Measurements from ENCODE around the gene RGS7.
"Not testable (repeated sequence)": the region's sequence is repeated elsewhere in the genome, so short reads cannot be mapped to it uniquely, and the experiment has no call there.

The RGS7 gene

GRCh38 chr1:241271427-241271826 is 85.6 kb downstream of the RGS7 start:
- no peak for DNase-seq (ENCODE audit: low spot score)

- DNase-seq (ENCODE audit: low spot score), result no peak
Measured at GRCh38 chr1:241270016-241270415, 87.0 kb downstream of the RGS7 start.

GRCh38 chr1:241269116-241269515 is 87.9 kb downstream of the RGS7 start:
- peak; percentile 30 for DNase-seq (ENCODE audit: low spot score)

GRCh38 chr1:241266121-241266520 is 90.9 kb downstream of the RGS7 start:
- DNase-seq (ENCODE audit: low spot score), result no peak

- DNase-seq (ENCODE audit: low spot score), result no peak
Measured at GRCh38 chr1:241265428-241265827, 91.6 kb downstream of the RGS7 start.

- no peak for DNase-seq (ENCODE audit: low spot score)
Measured at GRCh38 chr1:241263346-241263745, 93.7 kb downstream of the RGS7 start.

- DNase-seq (ENCODE audit: low spot score), result no peak
Measured at GRCh38 chr1:241253471-241253870, 103.5 kb downstream of the RGS7 start.

- no peak for DNase-seq (ENCODE audit: low spot score)
Measured at GRCh38 chr1:241250465-241250864, 106.5 kb downstream of the RGS7 start.

GRCh38 chr1:241240069-241240468 is 116.9 kb downstream of the RGS7 start:
- no peak for DNase-seq (ENCODE audit: low spot score)

- no peak for DNase-seq (ENCODE audit: low spot score)
Measured at GRCh38 chr1:241237873-241238272, 119.1 kb downstream of the RGS7 start.

GRCh38 chr1:241235256-241235897 is 121.6 kb downstream of the RGS7 start:
- DNase-seq (ENCODE audit: low spot score), result no peak

GRCh38 chr1:241229711-241230110 is 127.3 kb downstream of the RGS7 start:
- no peak for DNase-seq (ENCODE audit: low spot score)

GRCh38 chr1:241229216-241229615 is 127.8 kb downstream of the RGS7 start:
- DNase-seq (ENCODE audit: low spot score), result no peak

- DNase-seq (ENCODE audit: low spot score), result no peak
Measured at GRCh38 chr1:241228339-241228738, 128.7 kb downstream of the RGS7 start.

- no peak for DNase-seq (ENCODE audit: low spot score)
Measured at GRCh38 chr1:241225741-241226140, 131.3 kb downstream of the RGS7 start.

GRCh38 chr1:241224189-241224588 is 132.8 kb downstream of the RGS7 start:
- DNase-seq (ENCODE audit: low spot score), result not testable (repeated sequence)

- DNase-seq (ENCODE audit: low spot score), result not testable (repeated sequence)
Measured at GRCh38 chr1:241222813-241223212, 134.2 kb downstream of the RGS7 start.

GRCh38 chr1:241221319-241221718 is 135.7 kb downstream of the RGS7 start:
- no peak for DNase-seq (ENCODE audit: low spot score)

- not testable (repeated sequence) for DNase-seq (ENCODE audit: low spot score)
Measured at GRCh38 chr1:241220913-241221312, 136.1 kb downstream of the RGS7 start.

GRCh38 chr1:241219449-241219848 is 137.6 kb downstream of the RGS7 start:
- DNase-seq (ENCODE audit: low spot score), result no peak

- no peak for DNase-seq (ENCODE audit: low spot score)
Measured at GRCh38 chr1:241217516-241217915, 139.5 kb downstream of the RGS7 start.

- DNase-seq (ENCODE audit: low spot score), result no peak
Measured at GRCh38 chr1:241215683-241216082, 141.3 kb downstream of the RGS7 start.

- no peak for DNase-seq (ENCODE audit: low spot score)
Measured at GRCh38 chr1:241215203-241215602, 141.8 kb downstream of the RGS7 start.

- no peak for DNase-seq (ENCODE audit: low spot score)
Measured at GRCh38 chr1:241213139-241213538, 143.9 kb downstream of the RGS7 start.

Data from HuH-7.5 (cell line).